SK-N-SH treated with all-trans-retinoic acid at 6 μM for 48 hours (cell line): ENCODE results near the gene DIP2C.

Experiments used
- CREB5 ChIP-seq: fragments of 250-450 bp; sonication (Bioruptor Pico); IDR thresholded peaks from 2 replicates; pipeline ENCODE4 v1.5.1; 2020; ENCODE audit warnings: low read depth, mild to moderate bottlenecking, moderate library complexity
- CSRNP3 ChIP-seq: fragments of 250-450 bp; sonication (Bioruptor Pico); IDR thresholded peaks from 2 replicates; pipeline ENCODE4 v1.5.1; 2021; ENCODE audit warnings: mild to moderate bottlenecking, moderate library complexity
- ESRRG ChIP-seq: fragments of 250-450 bp; sonication (Bioruptor Pico); IDR thresholded peaks from 2 replicates; pipeline ENCODE4 v1.6.1; 2021; ENCODE audit warnings: mild to moderate bottlenecking
- ISL1 ChIP-seq: fragments of 250-450 bp; sonication (Bioruptor Pico); IDR thresholded peaks from 2 replicates; pipeline ENCODE4 v2.1.2; 2022; ENCODE audit warnings: mild to moderate bottlenecking, moderate library complexity
- PATZ1 ChIP-seq: fragments of 250-450 bp; sonication (Bioruptor Pico); IDR thresholded peaks from 2 replicates; pipeline ENCODE4 v1.8.0; 2020; ENCODE audit warnings: mild to moderate bottlenecking, moderate library complexity, borderline replicate concordance
- POU6F1 ChIP-seq: fragments of 250-450 bp; sonication (Bioruptor Pico); IDR thresholded peaks from 2 replicates; pipeline ENCODE4 v1.8.0; 2021; ENCODE audit warnings: low read depth, mild to moderate bottlenecking, moderate library complexity, borderline replicate concordance
- RARB ChIP-seq: fragments of 250-450 bp; sonication (Bioruptor Pico); IDR thresholded peaks from 2 replicates; pipeline ENCODE4 v1.8.0; 2021; ENCODE audit warnings: mild to moderate bottlenecking, moderate library complexity
- SNAI2 ChIP-seq: fragments of 250-450 bp; sonication (Bioruptor Pico); IDR thresholded peaks from 2 replicates; pipeline ENCODE4 v1.5.0; 2020; ENCODE audit warnings: mild to moderate bottlenecking, moderate library complexity
- ZC3H10 ChIP-seq: fragments of 250-450 bp; sonication (Bioruptor Pico); IDR thresholded peaks from 2 replicates; pipeline ENCODE4 v1.5.1; 2021; ENCODE audit warnings: mild to moderate bottlenecking, moderate library complexity
- ZFP3 ChIP-seq: fragments of 250-450 bp; sonication (Bioruptor Pico); IDR thresholded peaks from 2 replicates; pipeline ENCODE4 v1.5.0; 2020; ENCODE audit warnings: mild to moderate bottlenecking, moderate library complexity
- ZFP30 ChIP-seq: fragments of 450-650 bp; formaldehyde crosslinking; IDR thresholded peaks from 2 replicates; pipeline ENCODE4 v1.5.0; 2022; ENCODE audit warnings: mild to moderate bottlenecking, moderate library complexity
- ZNF565 ChIP-seq: fragments of 450-650 bp; formaldehyde crosslinking; conservative IDR thresholded peaks from 2 replicates; pipeline ENCODE4 v1.5.0; 2020; ENCODE audit warnings: low read depth, mild to moderate bottlenecking, moderate library complexity

GRCh38 chr10:557792-558328 lies 131.6 kb downstream of the DIP2C start:
- no peak for TF ChIP-seq CREB5 (CRISPR knock-in tag)
- no peak for TF ChIP-seq RARB (CRISPR knock-in tag)
- no peak for TF ChIP-seq ISL1 (CRISPR knock-in tag)
- no peak for TF ChIP-seq ZC3H10
- TF ChIP-seq SNAI2 (CRISPR knock-in tag), result no peak
- TF ChIP-seq ZFP3, result no peak
- TF ChIP-seq ZFP30 (CRISPR knock-in tag), result no peak
- no peak for TF ChIP-seq POU6F1 (CRISPR knock-in tag)
- TF ChIP-seq PATZ1, result no peak
- no peak for TF ChIP-seq ESRRG (CRISPR knock-in tag)
- no peak for TF ChIP-seq CSRNP3
- no peak for TF ChIP-seq ZNF565 (CRISPR knock-in tag)
